ENCODE measurements around the gene TRAK1. TPM values are rescaled to one million over a fixed set of nuclear protein-coding genes. Genes with fewer than 3 reads are reported as not detected.
"Not testable (repeated sequence)": the region's sequence is repeated elsewhere in the genome, so short reads cannot be mapped to it uniquely, and the experiment has no call there.

Gene TRAK1, protein sequence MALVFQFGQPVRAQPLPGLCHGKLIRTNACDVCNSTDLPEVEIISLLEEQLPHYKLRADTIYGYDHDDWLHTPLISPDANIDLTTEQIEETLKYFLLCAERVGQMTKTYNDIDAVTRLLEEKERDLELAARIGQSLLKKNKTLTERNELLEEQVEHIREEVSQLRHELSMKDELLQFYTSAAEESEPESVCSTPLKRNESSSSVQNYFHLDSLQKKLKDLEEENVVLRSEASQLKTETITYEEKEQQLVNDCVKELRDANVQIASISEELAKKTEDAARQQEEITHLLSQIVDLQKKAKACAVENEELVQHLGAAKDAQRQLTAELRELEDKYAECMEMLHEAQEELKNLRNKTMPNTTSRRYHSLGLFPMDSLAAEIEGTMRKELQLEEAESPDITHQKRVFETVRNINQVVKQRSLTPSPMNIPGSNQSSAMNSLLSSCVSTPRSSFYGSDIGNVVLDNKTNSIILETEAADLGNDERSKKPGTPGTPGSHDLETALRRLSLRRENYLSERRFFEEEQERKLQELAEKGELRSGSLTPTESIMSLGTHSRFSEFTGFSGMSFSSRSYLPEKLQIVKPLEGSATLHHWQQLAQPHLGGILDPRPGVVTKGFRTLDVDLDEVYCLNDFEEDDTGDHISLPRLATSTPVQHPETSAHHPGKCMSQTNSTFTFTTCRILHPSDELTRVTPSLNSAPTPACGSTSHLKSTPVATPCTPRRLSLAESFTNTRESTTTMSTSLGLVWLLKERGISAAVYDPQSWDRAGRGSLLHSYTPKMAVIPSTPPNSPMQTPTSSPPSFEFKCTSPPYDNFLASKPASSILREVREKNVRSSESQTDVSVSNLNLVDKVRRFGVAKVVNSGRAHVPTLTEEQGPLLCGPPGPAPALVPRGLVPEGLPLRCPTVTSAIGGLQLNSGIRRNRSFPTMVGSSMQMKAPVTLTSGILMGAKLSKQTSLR
- total RNA-seq: 10 to 100 TPM; 17.4 to 23.8 TPM

DNA sequence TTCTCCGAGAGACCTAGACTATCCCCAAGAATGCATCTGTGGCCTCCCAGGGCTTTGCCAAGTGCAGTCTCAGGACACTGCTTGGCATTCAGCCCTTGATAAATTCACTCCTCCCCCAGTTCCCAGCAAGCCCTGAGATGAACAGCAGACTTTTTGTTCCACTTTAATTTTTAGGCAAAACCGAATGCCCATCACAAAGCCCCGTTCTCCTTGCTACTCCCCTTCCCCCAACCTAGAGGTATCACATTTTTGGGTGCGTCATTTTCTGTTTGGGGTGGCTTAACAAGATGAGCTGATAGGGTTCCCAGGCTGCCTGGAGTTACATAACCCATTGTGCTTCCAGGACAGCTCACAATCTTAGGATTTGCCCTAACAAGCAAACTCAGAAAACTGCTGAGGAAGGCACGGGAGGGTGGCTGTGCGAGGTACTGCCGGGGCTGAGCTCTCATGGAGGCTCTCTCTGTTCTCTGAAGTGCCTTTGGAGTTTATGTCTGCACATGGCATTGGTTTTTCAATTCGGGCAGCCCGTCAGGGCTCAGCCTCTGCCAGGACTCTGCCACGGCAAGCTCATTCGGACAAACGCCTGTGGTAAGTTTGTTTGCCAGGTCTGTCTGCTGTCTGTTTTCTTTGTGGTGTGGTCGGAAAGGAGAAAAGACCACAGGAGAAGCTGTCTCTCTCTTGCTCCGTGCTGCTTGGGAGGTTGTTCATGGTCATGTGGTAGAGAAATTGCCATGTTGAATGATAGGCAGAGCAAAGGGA is at the start of gene TRAK1:
TSS of gene TRAK1 (plus strand) at position 385 of the 759 bp plus-strand sequence. CDS start at position 498, 113 bp downstream.
- Mint-ChIP-seq H3K36me3 (ENCODE audit: low read depth) (peaks cover 41% of the 10 kb centered on the region), H3K4me1 (peaks cover 43% of the 10 kb centered on the region), H3K27ac (peak within 1 kb of the TSS; percentile 85), H3K9me3 (no peaks in the 10 kb centered on the region), H3K27me3 (no peaks in the 10 kb centered on the region), H3K4me3 (peak within 1 kb of the TSS; percentile 62)
- peak; percentile 22 for ATAC-seq (replicated peaks)

DNA sequence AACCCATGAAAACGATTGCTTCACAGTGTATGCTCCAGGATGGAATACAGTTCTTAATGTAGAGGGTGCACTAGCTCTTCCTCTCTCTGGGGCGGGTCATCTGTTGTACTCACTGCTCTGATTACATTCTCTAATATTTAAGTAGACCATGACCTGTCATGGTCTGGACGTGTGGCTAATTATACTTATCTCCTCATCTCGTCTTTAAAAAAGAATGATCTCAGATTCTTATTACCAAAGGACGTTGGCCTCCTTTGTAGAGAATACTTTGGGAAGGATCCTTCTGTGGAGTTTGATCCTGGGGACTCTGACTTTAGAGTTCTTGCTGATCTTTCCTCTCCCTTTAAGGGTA is 48.4 kb upstream of the TRAK1 start:
- Mint-ChIP-seq H3K36me3 (ENCODE audit: low read depth) (no peaks in the 10 kb centered on the region), H3K9me3 (no peaks in the 10 kb centered on the region), H3K27me3 (no peaks in the 10 kb centered on the region), H3K27ac (no peak overlapping the region), H3K4me3 (no peak overlapping the region), H3K4me1 (peaks cover under 1% of the 10 kb centered on the region)
- no peak for ATAC-seq (replicated peaks)

- ATAC-seq (replicated peaks): no peak
- H3K36me3 Mint-ChIP-seq (ENCODE audit: low read depth): no peaks in the 10 kb centered on the region
- H3K27me3 Mint-ChIP-seq: no peaks in the 10 kb centered on the region
- H3K27ac Mint-ChIP-seq: no peak overlapping the region
- H3K4me1 Mint-ChIP-seq: peaks cover 6% of the 10 kb centered on the region
- H3K4me3 Mint-ChIP-seq: no peak overlapping the region
- no peaks in the 10 kb centered on the region for H3K9me3 Mint-ChIP-seq
Measured at GRCh38 chr3:42043099-42043813, 47.9 kb upstream of the TRAK1 start.

GRCh38 chr3:42045708-42046243 is 45.4 kb upstream of the TRAK1 start:
- H3K4me1 Mint-ChIP-seq: peaks cover 11% of the 10 kb centered on the region
- no peaks in the 10 kb centered on the region for H3K36me3 Mint-ChIP-seq (ENCODE audit: low read depth)
- H3K27me3 Mint-ChIP-seq: no peaks in the 10 kb centered on the region
- ATAC-seq (replicated peaks): no peak
- no peak overlapping the region for H3K27ac Mint-ChIP-seq
- H3K4me3 Mint-ChIP-seq: no peak overlapping the region
- no peaks in the 10 kb centered on the region for H3K9me3 Mint-ChIP-seq

GRCh38 chr3:42048526-42048925 is 42.6 kb upstream of the TRAK1 start:
- not testable (repeated sequence) for H3K36me3 Mint-ChIP-seq (ENCODE audit: low read depth); H3K27me3 Mint-ChIP-seq; H3K9me3 Mint-ChIP-seq
- ATAC-seq (replicated peaks): peak; percentile 34
- Mint-ChIP-seq H3K4me3 (peak overlapping the region; percentile 2), H3K4me1 (peaks cover 11% of the 10 kb centered on the region), H3K27ac (peak overlapping the region; percentile 13)

DNA sequence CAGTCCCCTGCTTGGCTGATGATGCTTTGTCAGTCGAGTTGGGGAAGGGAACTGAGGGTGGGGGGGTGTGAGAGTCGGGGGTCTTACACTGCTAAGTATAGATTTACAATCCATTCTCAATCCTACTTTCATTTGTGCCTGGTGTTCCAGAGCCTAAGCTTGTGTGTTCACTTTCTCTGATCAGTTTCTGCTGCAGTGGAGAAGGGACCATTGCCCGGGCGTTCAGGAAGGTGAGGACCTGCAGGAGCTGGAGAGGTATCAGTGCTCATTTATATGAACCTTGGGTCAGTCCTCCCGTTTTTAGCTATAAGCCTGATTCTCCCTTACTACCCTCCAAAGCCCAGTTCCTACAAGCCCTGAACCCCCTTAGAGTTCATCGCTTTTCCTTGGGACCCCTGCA is 41.0 kb upstream of the TRAK1 start:
- Mint-ChIP-seq H3K27me3 (no peaks in the 10 kb centered on the region), H3K27ac (no peak overlapping the region), H3K4me1 (peaks cover 16% of the 10 kb centered on the region), H3K9me3 (no peaks in the 10 kb centered on the region), H3K4me3 (no peak overlapping the region), H3K36me3 (ENCODE audit: low read depth) (no peaks in the 10 kb centered on the region)
- no peak for ATAC-seq (replicated peaks)

- no peak overlapping the region for H3K4me3 Mint-ChIP-seq
- no peak overlapping the region for H3K27ac Mint-ChIP-seq
- ATAC-seq (replicated peaks): peak; percentile 76
- H3K36me3 Mint-ChIP-seq (ENCODE audit: low read depth): no peaks in the 10 kb centered on the region
- H3K9me3 Mint-ChIP-seq: no peaks in the 10 kb centered on the region
- peaks cover 16% of the 10 kb centered on the region for H3K4me1 Mint-ChIP-seq
- H3K27me3 Mint-ChIP-seq: no peaks in the 10 kb centered on the region
Measured at GRCh38 chr3:42051384-42052131, 39.6 kb upstream of the TRAK1 start.

- Mint-ChIP-seq H3K27ac (no peak overlapping the region), H3K27me3 (no peaks in the 10 kb centered on the region), H3K9me3 (no peaks in the 10 kb centered on the region), H3K36me3 (ENCODE audit: low read depth) (no peaks in the 10 kb centered on the region), H3K4me3 (no peak overlapping the region), H3K4me1 (peaks cover 16% of the 10 kb centered on the region)
- peak; percentile 3 for ATAC-seq (replicated peaks)
Measured at GRCh38 chr3:42052132-42052483, 39.0 kb upstream of the TRAK1 start.

GRCh38 chr3:42052484-42053351 is 38.4 kb upstream of the TRAK1 start:
- Mint-ChIP-seq H3K4me3 (no peak overlapping the region), H3K27me3 (no peaks in the 10 kb centered on the region), H3K4me1 (peaks cover 15% of the 10 kb centered on the region), H3K9me3 (no peaks in the 10 kb centered on the region), H3K27ac (no peak overlapping the region), H3K36me3 (ENCODE audit: low read depth) (no peaks in the 10 kb centered on the region)
- ATAC-seq (replicated peaks): no peak

DNA sequence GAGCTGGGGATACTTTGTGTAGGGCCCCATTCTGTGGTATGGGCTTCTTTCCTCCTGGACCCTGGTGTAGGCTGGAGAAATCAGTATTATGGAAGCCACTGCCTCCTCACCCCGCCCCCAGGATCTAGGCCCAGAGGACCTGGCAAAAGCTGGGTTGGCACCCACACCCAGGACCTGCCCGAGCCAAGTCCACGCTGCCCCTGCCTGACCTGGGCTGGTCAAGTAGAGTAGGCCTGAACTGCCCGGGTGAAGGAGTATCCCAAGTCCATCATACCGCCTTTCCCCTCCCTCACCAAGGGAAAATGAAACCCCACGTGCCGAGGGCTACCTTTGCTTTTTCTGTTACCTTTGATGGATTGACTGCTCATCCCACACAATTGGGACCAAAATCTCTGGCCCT is 37.7 kb upstream of the TRAK1 start:
- ATAC-seq (replicated peaks): no peak
- Mint-ChIP-seq H3K27ac (no peak overlapping the region), H3K4me1 (peaks cover 8% of the 10 kb centered on the region), H3K9me3 (no peaks in the 10 kb centered on the region), H3K4me3 (no peak overlapping the region), H3K27me3 (no peaks in the 10 kb centered on the region), H3K36me3 (ENCODE audit: low read depth) (no peaks in the 10 kb centered on the region)

DNA sequence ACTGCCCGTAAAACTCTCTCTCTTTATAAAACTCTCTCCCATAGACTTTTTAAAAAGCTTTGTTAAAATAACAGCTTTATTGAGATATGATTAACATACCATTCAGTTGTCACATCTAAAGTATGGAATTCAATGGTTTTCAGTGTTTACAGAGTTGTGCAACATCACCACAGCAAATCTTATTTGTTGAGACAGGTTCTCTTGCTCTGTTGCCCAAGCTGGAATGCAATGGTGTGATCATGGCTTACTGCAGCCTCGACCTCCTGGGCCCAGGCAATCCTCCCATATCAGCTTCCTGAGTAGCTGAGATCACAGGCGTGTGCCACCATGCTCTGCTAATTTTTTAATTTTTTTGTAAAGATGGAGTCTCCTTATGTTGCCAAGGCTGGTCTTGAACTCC is 35.9 kb upstream of the TRAK1 start:
- Mint-ChIP-seq H3K36me3 (ENCODE audit: low read depth) (no peaks in the 10 kb centered on the region), H3K4me3 (no peak overlapping the region), H3K9me3 (no peaks in the 10 kb centered on the region), H3K27me3 (no peaks in the 10 kb centered on the region), H3K27ac (no peak overlapping the region), H3K4me1 (peaks cover 13% of the 10 kb centered on the region)
- no peak for ATAC-seq (replicated peaks)

- no peak overlapping the region for H3K27ac Mint-ChIP-seq
- H3K4me1 Mint-ChIP-seq: peaks cover 13% of the 10 kb centered on the region
- ATAC-seq (replicated peaks): no peak
- H3K27me3 Mint-ChIP-seq: no peaks in the 10 kb centered on the region
- H3K9me3 Mint-ChIP-seq: no peaks in the 10 kb centered on the region
- no peak overlapping the region for H3K4me3 Mint-ChIP-seq
- H3K36me3 Mint-ChIP-seq (ENCODE audit: low read depth): no peaks in the 10 kb centered on the region
Measured at GRCh38 chr3:42056840-42057239, 34.3 kb upstream of the TRAK1 start.
